CMK (cell line): ENCODE data around the gene ATF4.
"Not testable (repeated sequence)": the region's sequence is repeated elsewhere in the genome, so short reads cannot be mapped to it uniquely, and the experiment has no call there.

Source experiments
- DNase-seq: peaks from one replicate; pipeline ENCODE4 v3.0.0-alpha.2; 2010; ENCODE audit warnings: low read depth

ATF4 gene

GRCh38 chr22:39511226-39511625 lies 9.1 kb upstream of the ATF4 start:
- no peak for DNase-seq

- DNase-seq, result no peak
Measured at GRCh38 chr22:39512026-39512425, 8.3 kb upstream of the ATF4 start.

- no peak for DNase-seq
Measured at GRCh38 chr22:39513791-39514190, 6.6 kb upstream of the ATF4 start.

- DNase-seq, result no peak
Measured at GRCh38 chr22:39514373-39514973, 5.9 kb upstream of the ATF4 start.

GRCh38 chr22:39515266-39516050 lies 4.9 kb upstream of the ATF4 start:
- DNase-seq, result no peak

GRCh38 chr22:39517470-39517869 lies 2.9 kb upstream of the ATF4 start:
- no peak for DNase-seq

- no peak for DNase-seq
Measured at GRCh38 chr22:39518144-39518786, 2.1 kb upstream of the ATF4 start.

- no peak for DNase-seq
Measured at GRCh38 chr22:39518996-39519680, 1.2 kb upstream of the ATF4 start.

- DNase-seq, result peak; percentile 99
Measured at GRCh38 chr22:39519681-39520225, 609 bp upstream of the ATF4 start.

- DNase-seq, result not testable (repeated sequence)
Measured at GRCh38 chr22:39521106-39521885, 934 bp downstream of the ATF4 start.

- DNase-seq, result not testable (repeated sequence)
Measured at GRCh38 chr22:39522091-39522490, 1.7 kb downstream of the ATF4 start.

GRCh38 chr22:39522567-39523300 lies 2.4 kb downstream of the ATF4 start:
- DNase-seq, result no peak

GRCh38 chr22:39524089-39524752 lies 3.9 kb downstream of the ATF4 start:
- no peak for DNase-seq

GRCh38 chr22:39524753-39525657 lies 4.6 kb downstream of the ATF4 start:
- DNase-seq, result no peak

- DNase-seq, result no peak
Measured at GRCh38 chr22:39525658-39525975, 5.3 kb downstream of the ATF4 start.

- no peak for DNase-seq
Measured at GRCh38 chr22:39526736-39527171, 6.4 kb downstream of the ATF4 start.

- DNase-seq, result no peak
Measured at GRCh38 chr22:39527481-39527961, 7.2 kb downstream of the ATF4 start.

GRCh38 chr22:39528080-39528661 lies 7.8 kb downstream of the ATF4 start:
- no peak for DNase-seq
